ENCODE results near the gene GRPEL2. TPM values are rescaled to one million over a fixed set of nuclear protein-coding genes. Genes with fewer than 3 reads are reported as not detected.

The GRPEL2 gene
- total RNA-seq, 2 experiments from 2014 or later, result 36.1 to 36.6 TPM

GRCh38 chr5:149324641-149325040 is 20.7 kb upstream of the GRPEL2 start:
- no peak overlapping the region for H3K27ac Mint-ChIP-seq
- H3K4me1 Mint-ChIP-seq, result no peaks in the 10 kb centered on the region
- H3K4me3 Mint-ChIP-seq, result no peak overlapping the region
- H3K36me3 Mint-ChIP-seq (ENCODE audit: low read depth), result no peaks in the 10 kb centered on the region
- peaks cover 2% of the 10 kb centered on the region for H3K9me3 Mint-ChIP-seq
- DNase-seq, result no peak
- no peaks in the 10 kb centered on the region for H3K27me3 Mint-ChIP-seq
- POLR2A ChIA-PET, result no interaction called here
- CTCF ChIA-PET, result interaction anchor here (1.3 to 2.0 kb wide), 3 partner anchors 13 to 35 kb away, joined by 3 to 6 read pairs (median 4); partner anchors contain the start of gene GRPEL2

GRCh38 chr5:149325166-149325735 is 20.0 kb upstream of the GRPEL2 start:
- Mint-ChIP-seq H3K9me3 (peaks cover 2% of the 10 kb centered on the region), H3K36me3 (ENCODE audit: low read depth) (no peaks in the 10 kb centered on the region), H3K4me1 (no peaks in the 10 kb centered on the region), H3K27ac (no peak overlapping the region), H3K27me3 (no peaks in the 10 kb centered on the region), H3K4me3 (no peak overlapping the region)
- DNase-seq, result no peak
- CTCF ChIA-PET, result interaction anchor here (1.3 to 2.0 kb wide), 4 partner anchors 13 to 42 kb away, joined by 3 to 6 read pairs (median 4); partner anchors contain the start of gene GRPEL2
- POLR2A ChIA-PET, result no interaction called here

DNA sequence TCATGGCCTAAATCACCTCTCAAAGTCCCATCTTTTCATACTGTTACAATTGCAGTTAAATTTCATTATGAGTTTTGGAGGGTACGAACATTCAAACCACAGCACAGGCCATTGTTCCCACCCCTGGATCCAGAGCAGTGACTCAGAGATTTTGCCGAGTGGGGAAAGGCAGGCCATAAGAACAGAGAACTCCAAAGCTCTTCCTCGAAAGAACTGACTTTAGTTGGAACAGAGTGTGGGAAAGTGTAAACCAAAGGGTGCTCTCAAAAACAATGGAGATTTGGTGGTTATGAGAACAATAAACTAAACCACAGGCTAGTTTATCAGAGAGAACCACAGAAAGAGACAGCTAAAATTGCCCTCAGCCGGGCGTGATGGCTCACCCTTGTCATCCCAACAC is 19.4 kb upstream of the GRPEL2 start:
- Mint-ChIP-seq H3K27me3 (no peaks in the 10 kb centered on the region), H3K36me3 (ENCODE audit: low read depth) (no peaks in the 10 kb centered on the region), H3K4me1 (no peaks in the 10 kb centered on the region), H3K4me3 (no peak overlapping the region), H3K9me3 (peaks cover 2% of the 10 kb centered on the region), H3K27ac (no peak overlapping the region)
- DNase-seq, result no peak
- ChIA-PET CTCF (interaction anchor here (1.3 to 2.0 kb wide), 3 partner anchors 12 to 41 kb away, joined by 4 to 6 read pairs (median 5); partner anchors contain the start of gene GRPEL2), POLR2A (no interaction called here)

GRCh38 chr5:149326611-149327010 is 18.7 kb upstream of the GRPEL2 start:
- Mint-ChIP-seq H3K27ac (no peak overlapping the region), H3K9me3 (peaks cover 2% of the 10 kb centered on the region), H3K27me3 (no peaks in the 10 kb centered on the region), H3K4me1 (no peaks in the 10 kb centered on the region), H3K36me3 (ENCODE audit: low read depth) (no peaks in the 10 kb centered on the region), H3K4me3 (no peak overlapping the region)
- DNase-seq, result no peak
- ChIA-PET CTCF (interaction anchor here (1.4 to 2.0 kb wide), 3 partner anchors 18 to 42 kb away, joined by 4 to 6 read pairs (median 5); partner anchors contain the start of gene GRPEL2), POLR2A (interaction anchor here (0.6 kb wide), 1 partner anchor 36 kb away, joined by 5 read pairs; no protein-coding TSS in a partner anchor)

- no peaks in the 10 kb centered on the region for H3K27me3 Mint-ChIP-seq
- no peaks in the 10 kb centered on the region for H3K36me3 Mint-ChIP-seq (ENCODE audit: low read depth)
- ChIA-PET CTCF (interaction anchor here (1.4 kb wide), 1 partner anchor 40 kb away, joined by 4 read pairs; no protein-coding TSS in a partner anchor), POLR2A (no interaction called here)
- H3K27ac Mint-ChIP-seq, result no peak overlapping the region
- H3K9me3 Mint-ChIP-seq, result peaks cover 2% of the 10 kb centered on the region
- no peak for DNase-seq
- no peak overlapping the region for H3K4me3 Mint-ChIP-seq
- H3K4me1 Mint-ChIP-seq, result no peaks in the 10 kb centered on the region
These were observed 17.1 kb upstream of the GRPEL2 start for GRCh38 chr5:149328177-149328576.

DNA sequence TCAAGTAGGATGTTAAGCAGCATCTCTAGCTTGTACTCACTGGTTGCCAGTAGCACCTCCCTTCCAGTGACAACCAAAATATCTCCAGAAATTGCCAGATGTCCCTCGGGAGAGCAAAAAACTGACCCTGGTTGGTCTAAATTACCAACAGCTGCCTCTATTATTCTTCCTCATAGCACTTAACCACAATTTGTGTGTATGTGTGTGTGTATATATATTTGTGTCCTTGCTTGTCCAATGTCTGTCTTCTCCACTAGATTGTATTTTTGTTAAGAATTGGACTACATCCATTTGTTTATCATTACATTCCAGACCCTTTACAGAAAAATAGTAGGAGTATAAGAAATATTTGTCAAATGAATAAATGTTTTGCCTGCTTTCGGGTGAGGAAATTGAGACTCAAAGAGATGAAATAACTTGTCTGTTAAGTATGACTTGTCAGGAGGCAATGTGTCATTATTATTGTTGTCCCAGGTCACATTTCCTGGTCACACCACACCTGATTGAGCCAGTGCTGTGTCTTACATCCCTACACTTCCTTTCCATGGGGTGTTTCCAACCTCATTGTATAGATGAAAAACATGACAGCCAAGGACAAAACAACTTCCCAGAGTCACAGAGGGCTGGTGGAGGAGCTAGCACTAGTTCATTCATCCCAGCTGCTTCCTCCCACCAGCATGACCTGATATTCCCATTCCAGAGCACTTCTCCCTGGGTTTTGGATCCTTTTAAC is 11.4 kb upstream of the GRPEL2 start:
- Mint-ChIP-seq H3K4me1 (no peaks in the 10 kb centered on the region), H3K27me3 (peaks cover 6% of the 10 kb centered on the region), H3K36me3 (ENCODE audit: low read depth) (no peaks in the 10 kb centered on the region), H3K9me3 (no peaks in the 10 kb centered on the region), H3K4me3 (no peak overlapping the region), H3K27ac (no peak overlapping the region)
- POLR2A ChIA-PET, result no interaction called here
- no peak for DNase-seq
- CTCF ChIA-PET, result interaction anchor here (1.3 to 1.7 kb wide), 3 partner anchors 10 to 38 kb away, joined by 3 to 10 read pairs (median 4); partner anchors contain the start of gene GRPEL2

DNA sequence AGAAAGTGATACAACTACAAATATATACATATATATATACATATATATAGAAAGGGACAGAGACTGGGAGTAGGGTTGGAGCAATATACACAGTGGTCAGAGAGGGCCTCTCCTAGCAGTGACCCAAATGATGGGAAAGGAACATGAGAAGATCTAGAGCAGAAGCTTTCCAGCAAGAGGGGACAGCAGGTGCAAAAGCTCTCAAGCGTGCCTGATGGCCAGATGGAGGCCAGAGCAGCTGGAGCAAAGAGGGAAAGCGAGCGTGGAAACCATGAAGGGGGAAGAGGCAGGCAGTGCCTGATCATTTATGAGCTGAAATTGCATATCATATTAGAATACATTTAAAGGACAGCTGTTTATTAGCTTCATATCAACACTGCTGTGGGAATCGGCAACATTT is 7.6 kb upstream of the GRPEL2 start:
- H3K4me1 Mint-ChIP-seq, result no peaks in the 10 kb centered on the region
- H3K27me3 Mint-ChIP-seq, result peaks cover 6% of the 10 kb centered on the region
- POLR2A ChIA-PET, result no interaction called here
- no peak overlapping the region for H3K27ac Mint-ChIP-seq
- H3K9me3 Mint-ChIP-seq, result no peaks in the 10 kb centered on the region
- DNase-seq, result no peak
- no peaks in the 10 kb centered on the region for H3K36me3 Mint-ChIP-seq (ENCODE audit: low read depth)
- H3K4me3 Mint-ChIP-seq, result no peak overlapping the region
- CTCF ChIA-PET, result interaction anchor here (1.4 kb wide), 1 partner anchor 12 kb away, joined by 4 read pairs; no protein-coding TSS in a partner anchor

- H3K9me3 Mint-ChIP-seq, result no peaks in the 10 kb centered on the region
- ChIA-PET POLR2A (no interaction called here), CTCF (interaction anchor here (1.4 kb wide), 1 partner anchor 13 kb away, joined by 4 read pairs; no protein-coding TSS in a partner anchor)
- H3K27me3 Mint-ChIP-seq, result peaks cover 6% of the 10 kb centered on the region
- H3K27ac Mint-ChIP-seq, result no peak overlapping the region
- DNase-seq, result no peak
- H3K36me3 Mint-ChIP-seq (ENCODE audit: low read depth), result no peaks in the 10 kb centered on the region
- no peak overlapping the region for H3K4me3 Mint-ChIP-seq
- peaks cover 1% of the 10 kb centered on the region for H3K4me1 Mint-ChIP-seq
These were observed 6.9 kb upstream of the GRPEL2 start for GRCh38 chr5:149338364-149338763.

- Mint-ChIP-seq H3K9me3 (no peaks in the 10 kb centered on the region), H3K4me1 (peaks cover 20% of the 10 kb centered on the region), H3K27me3 (peaks cover 6% of the 10 kb centered on the region), H3K36me3 (ENCODE audit: low read depth) (peaks cover 4% of the 10 kb centered on the region), H3K4me3 (no peak overlapping the region), H3K27ac (no peak overlapping the region)
- CTCF ChIA-PET, result interaction anchor here (0.9 to 1.7 kb wide), 4 partner anchors 9 to 211 kb away, joined by 3 to 4 read pairs (median 3); no protein-coding TSS in a partner anchor
- DNase-seq, result no peak
- POLR2A ChIA-PET, result no interaction called here
These were observed 4.4 kb upstream of the GRPEL2 start for GRCh38 chr5:149340920-149341319.

- Mint-ChIP-seq H3K9me3 (no peaks in the 10 kb centered on the region), H3K36me3 (ENCODE audit: low read depth) (peaks cover 11% of the 10 kb centered on the region), H3K27ac (no peak overlapping the region), H3K4me1 (peaks cover 23% of the 10 kb centered on the region), H3K4me3 (no peak overlapping the region), H3K27me3 (peaks cover 6% of the 10 kb centered on the region)
- POLR2A ChIA-PET, result no interaction called here
- CTCF ChIA-PET, result interaction anchor here (0.8 to 1.7 kb wide), 3 partner anchors 25 to 210 kb away, joined by 3 to 4 read pairs (median 3); no protein-coding TSS in a partner anchor
- no peak for DNase-seq
These were observed 3.4 kb upstream of the GRPEL2 start for GRCh38 chr5:149341876-149342275.

DNA sequence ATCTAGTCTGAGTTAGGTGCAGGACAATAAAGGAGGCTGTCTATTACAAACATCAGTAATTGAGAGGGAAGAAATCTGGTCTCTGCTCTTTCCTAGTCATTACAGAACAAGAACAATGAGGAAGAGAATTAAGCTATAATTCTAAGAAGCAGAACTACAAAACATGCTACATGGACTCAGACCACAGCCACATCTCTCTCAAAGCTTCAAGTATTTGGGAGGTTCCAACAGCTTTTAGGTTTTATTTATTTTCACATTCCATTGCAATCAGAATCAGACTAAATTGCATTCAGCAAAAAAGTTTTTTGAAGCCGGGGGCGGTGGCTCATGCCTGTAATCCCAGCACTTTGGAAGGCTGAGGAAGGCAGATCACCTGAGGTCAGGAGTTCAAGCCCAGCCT is 1.1 kb upstream of the GRPEL2 start:
- H3K27me3 Mint-ChIP-seq, result no peaks in the 10 kb centered on the region
- H3K4me1 Mint-ChIP-seq, result peaks cover 45% of the 10 kb centered on the region
- no peaks in the 10 kb centered on the region for H3K9me3 Mint-ChIP-seq
- ChIA-PET CTCF (interaction anchor here (0.6 to 3.9 kb wide), 10 partner anchors 8 to 32 kb away, joined by 3 to 19 read pairs (median 7); partner anchors contain the start of gene PCYOX1L), POLR2A (interaction anchor here (0.6 to 1.0 kb wide), 2 partner anchors 16 to 139 kb away, joined by 4 read pairs; no protein-coding TSS in a partner anchor)
- H3K27ac Mint-ChIP-seq, result peak overlapping the region; percentile 93
- H3K36me3 Mint-ChIP-seq (ENCODE audit: low read depth), result peaks cover 32% of the 10 kb centered on the region
- peak overlapping the region; percentile 83 for H3K4me3 Mint-ChIP-seq
- DNase-seq, result no peak

- Mint-ChIP-seq H3K4me3 (peak overlapping the region; percentile 83), H3K36me3 (ENCODE audit: low read depth) (peaks cover 49% of the 10 kb centered on the region)
These were observed 558 bp downstream of the GRPEL2 start for GRCh38 chr5:149345892-149346222.

More at GRCh38 chr5:149345892-149346222, 558 bp downstream of the GRPEL2 start:
- POLR2A ChIA-PET, result interaction anchor here (0.6 to 1.4 kb wide), 5 partner anchors 9 to 234 kb away, joined by 3 to 10 read pairs (median 4); partner anchors contain the start of genes CSNK1A1 and PCYOX1L
- peaks cover 61% of the 10 kb centered on the region for H3K4me1 Mint-ChIP-seq
- DNase-seq, result no peak
- peak overlapping the region; percentile 93 for H3K27ac Mint-ChIP-seq
- no peaks in the 10 kb centered on the region for H3K9me3 Mint-ChIP-seq
- no peaks in the 10 kb centered on the region for H3K27me3 Mint-ChIP-seq
- CTCF ChIA-PET, result interaction anchor here (1.0 to 3.9 kb wide), 7 partner anchors 10 to 206 kb away, joined by 3 to 19 read pairs (median 6); partner anchors contain the start of genes CSNK1A1 and PCYOX1L

All from activated CD4-positive, alpha-beta T cell treated with anti-CD3 and anti-CD28 coated beads, Interleukin-2, amount 10 ng/mL, durations not matched to agents 7 days and 5 days (primary cell).